Muscle layer of colon (tissue), 2 donors: ENCODE data around the gene ITK.
"Not testable (repeated sequence)": the region's sequence is repeated elsewhere in the genome, so short reads cannot be mapped to it uniquely, and the experiment has no call there.

Experiments used
- H3K27ac ChIP-seq: one replicate; pipeline ENCODE4 v1.7.0; 2013; ENCODE audit warnings: low read depth, mild to moderate bottlenecking, low read length, moderate library complexity
- H3K27me3 ChIP-seq, 2 donors: one replicate each; pipeline ENCODE4 v1.7.0; 2013; ENCODE audit warnings: low read length in 2 of 2, mild to moderate bottlenecking in 2 of 2; ENCODE audit not compliant: insufficient read depth in 2 of 2, control insufficient read depth in 1 of 2
- H3K36me3 ChIP-seq: one replicate; pipeline ENCODE4 v1.7.0; 2013; ENCODE audit warnings: mild to moderate bottlenecking, low read length; ENCODE audit not compliant: insufficient read depth
- H3K4me1 ChIP-seq: one replicate; pipeline ENCODE4 v1.7.0; 2013; ENCODE audit warnings: mild to moderate bottlenecking, low read length; ENCODE audit not compliant: insufficient read depth
- H3K4me3 ChIP-seq, 2 donors: one replicate each; pipeline ENCODE4 v1.7.0; 2013; ENCODE audit warnings: low read length in 2 of 2, low read depth in 1 of 2, mild to moderate bottlenecking in 1 of 2, moderate library complexity in 1 of 2
- H3K9ac ChIP-seq: one replicate; pipeline ENCODE4 v1.7.0; 2013; ENCODE audit warnings: low read length
- H3K9me3 ChIP-seq: one replicate; pipeline ENCODE4 v1.7.0; 2013; ENCODE audit warnings: mild to moderate bottlenecking, low read length
- donor health status: abdominal sarcoma.
- donor health status: Adenocarcinoma of cecum.

Gene ITK

DNA sequence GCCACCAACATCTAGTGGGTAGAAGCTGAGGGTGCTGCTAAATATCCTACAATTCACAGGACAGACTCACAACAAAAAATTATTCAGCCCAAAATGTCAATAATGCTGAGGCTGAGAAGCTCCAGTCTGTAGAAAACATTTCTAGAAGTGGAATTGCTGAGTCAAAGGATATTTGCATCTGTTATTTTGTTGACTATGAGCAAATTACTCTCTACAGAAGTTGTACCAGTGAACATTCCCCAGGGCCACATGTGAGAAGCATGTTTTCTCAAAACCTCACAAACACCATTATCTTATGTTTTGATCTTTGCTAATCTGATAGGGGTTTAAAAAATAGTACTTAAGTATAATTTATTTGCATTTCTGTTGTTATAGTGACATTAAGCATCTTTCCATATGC lies 15.4 kb downstream of the ITK start:
- Histone ChIP-seq H3K27ac (no peak overlapping the region), H3K27me3 (no peaks in the 10 kb centered on the region)

GRCh38 chr5:157197086-157197485 lies 16.4 kb downstream of the ITK start:
- no peak overlapping the region for H3K9ac ChIP-seq
- H3K36me3 ChIP-seq, result no peaks in the 10 kb centered on the region
- no peaks in the 10 kb centered on the region for H3K27me3 ChIP-seq
- no peaks in the 10 kb centered on the region for H3K9me3 ChIP-seq
- H3K27ac ChIP-seq, result no peak overlapping the region
- H3K4me3 ChIP-seq, result no peak overlapping the region
- H3K4me1 ChIP-seq, result no peaks in the 10 kb centered on the region

More for the DNA sequence above, 15.4 kb downstream of the ITK start:
- H3K9ac ChIP-seq, result no peak overlapping the region
- no peaks in the 10 kb centered on the region for H3K9me3 ChIP-seq
- H3K4me1 ChIP-seq, result no peaks in the 10 kb centered on the region
- no peak overlapping the region for H3K4me3 ChIP-seq
- no peaks in the 10 kb centered on the region for H3K36me3 ChIP-seq

- Histone ChIP-seq H3K4me1 (no peaks in the 10 kb centered on the region), H3K4me3 (no peak overlapping the region), H3K27ac (no peak overlapping the region), H3K27me3 (no peaks in the 10 kb centered on the region), H3K36me3 (no peaks in the 10 kb centered on the region), H3K9ac (no peak overlapping the region), H3K9me3 (no peaks in the 10 kb centered on the region)
Measured at GRCh38 chr5:157198277-157198986, 17.8 kb downstream of the ITK start.

- H3K36me3 ChIP-seq, result no peaks in the 10 kb centered on the region
- H3K27me3 ChIP-seq, result no peaks in the 10 kb centered on the region
- no peaks in the 10 kb centered on the region for H3K4me1 ChIP-seq
- no peak overlapping the region for H3K27ac ChIP-seq
- no peak overlapping the region for H3K4me3 ChIP-seq
- H3K9me3 ChIP-seq, result no peaks in the 10 kb centered on the region
- no peak overlapping the region for H3K9ac ChIP-seq
Measured at GRCh38 chr5:157201857-157202256, 21.2 kb downstream of the ITK start.

GRCh38 chr5:157203417-157203816 lies 22.8 kb downstream of the ITK start:
- no peaks in the 10 kb centered on the region for H3K27me3 ChIP-seq
- no peak overlapping the region for H3K4me3 ChIP-seq
- no peaks in the 10 kb centered on the region for H3K4me1 ChIP-seq
- H3K9me3 ChIP-seq, result no peaks in the 10 kb centered on the region
- H3K27ac ChIP-seq, result no peak overlapping the region
- no peak overlapping the region for H3K9ac ChIP-seq
- no peaks in the 10 kb centered on the region for H3K36me3 ChIP-seq

GRCh38 chr5:157204765-157205164 lies 24.1 kb downstream of the ITK start:
- H3K27ac ChIP-seq, result no peak overlapping the region
- no peaks in the 10 kb centered on the region for H3K36me3 ChIP-seq
- H3K9ac ChIP-seq, result no peak overlapping the region
- H3K4me1 ChIP-seq, result no peaks in the 10 kb centered on the region
- H3K27me3 ChIP-seq, result no peaks in the 10 kb centered on the region
- H3K4me3 ChIP-seq, result no peak overlapping the region
- no peaks in the 10 kb centered on the region for H3K9me3 ChIP-seq

- Histone ChIP-seq H3K9me3 (no peaks in the 10 kb centered on the region), H3K4me3 (no peak overlapping the region), H3K4me1 (no peaks in the 10 kb centered on the region), H3K36me3 (no peaks in the 10 kb centered on the region), H3K9ac (no peak overlapping the region), H3K27me3 (no peaks in the 10 kb centered on the region), H3K27ac (no peak overlapping the region)
Measured at GRCh38 chr5:157205708-157206107, 25.1 kb downstream of the ITK start.

DNA sequence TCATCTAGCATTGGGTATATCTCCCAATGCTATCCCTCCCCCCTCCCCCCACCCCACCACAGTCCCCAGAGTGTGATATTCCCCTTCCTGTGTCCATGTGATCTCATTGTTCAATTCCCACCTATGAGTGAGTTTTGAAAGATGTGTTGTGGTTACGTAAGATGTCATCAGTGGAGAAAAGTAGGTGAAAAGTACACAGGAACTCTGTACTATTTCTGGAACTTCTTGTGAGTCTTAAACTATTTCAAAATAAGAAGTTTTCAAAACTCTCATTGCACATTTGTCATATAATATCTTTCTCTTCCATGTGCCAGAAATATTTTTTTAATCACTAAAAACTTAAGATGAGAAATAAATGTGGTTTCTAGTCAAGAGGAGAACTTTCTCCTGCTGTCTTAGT lies 30.0 kb downstream of the ITK start:
- not testable (repeated sequence) for H3K27me3 ChIP-seq, H3K36me3 ChIP-seq, H3K9me3 ChIP-seq, H3K9ac ChIP-seq, H3K4me1 ChIP-seq, H3K27ac ChIP-seq, H3K4me3 ChIP-seq

- Histone ChIP-seq H3K27ac (no peak overlapping the region), H3K27me3 (no peaks in the 10 kb centered on the region), H3K4me3 (no peak overlapping the region), H3K4me1 (no peaks in the 10 kb centered on the region), H3K9ac (no peak overlapping the region), H3K9me3 (no peaks in the 10 kb centered on the region), H3K36me3 (no peaks in the 10 kb centered on the region)
Measured at GRCh38 chr5:157212307-157212706, 31.7 kb downstream of the ITK start.

DNA sequence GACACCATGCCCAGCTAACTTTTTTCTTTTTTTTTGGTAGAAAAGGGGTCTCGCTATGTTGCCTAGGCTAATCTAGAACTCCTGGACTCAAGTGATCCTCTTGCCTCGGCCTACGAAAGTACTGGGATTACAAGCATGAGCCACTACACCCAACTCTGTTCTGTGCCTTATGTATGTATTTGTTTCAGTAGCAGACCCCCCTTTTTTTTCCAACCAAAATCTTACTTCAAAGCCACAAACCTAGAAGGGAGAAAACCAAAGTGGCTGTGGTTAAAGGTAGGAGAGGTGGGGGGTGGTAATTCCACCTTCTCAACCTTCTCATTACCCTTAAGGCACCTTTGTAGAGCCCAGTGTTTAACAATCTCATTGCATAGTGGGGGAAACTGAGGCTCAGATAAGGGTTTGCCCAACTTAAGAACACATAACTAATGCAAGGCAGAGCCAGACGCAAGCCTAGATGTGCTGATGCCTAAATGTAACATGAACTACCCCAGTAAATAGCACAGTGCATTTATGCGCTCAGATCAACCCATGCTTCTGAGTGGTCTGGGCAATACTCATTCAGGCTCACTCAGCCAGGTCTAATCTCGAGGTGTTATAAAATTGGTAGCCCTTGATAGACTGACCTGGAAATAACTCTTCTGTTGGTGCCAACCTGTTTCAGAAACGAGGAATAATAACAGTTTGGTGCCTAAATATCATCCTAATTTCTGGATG lies 33.0 kb downstream of the ITK start:
- Histone ChIP-seq H3K27me3 (no peaks in the 10 kb centered on the region), H3K27ac (no peak overlapping the region), H3K4me1 (no peaks in the 10 kb centered on the region), H3K36me3 (no peaks in the 10 kb centered on the region), H3K9ac (no peak overlapping the region), H3K9me3 (no peaks in the 10 kb centered on the region), H3K4me3 (no peak overlapping the region)

DNA sequence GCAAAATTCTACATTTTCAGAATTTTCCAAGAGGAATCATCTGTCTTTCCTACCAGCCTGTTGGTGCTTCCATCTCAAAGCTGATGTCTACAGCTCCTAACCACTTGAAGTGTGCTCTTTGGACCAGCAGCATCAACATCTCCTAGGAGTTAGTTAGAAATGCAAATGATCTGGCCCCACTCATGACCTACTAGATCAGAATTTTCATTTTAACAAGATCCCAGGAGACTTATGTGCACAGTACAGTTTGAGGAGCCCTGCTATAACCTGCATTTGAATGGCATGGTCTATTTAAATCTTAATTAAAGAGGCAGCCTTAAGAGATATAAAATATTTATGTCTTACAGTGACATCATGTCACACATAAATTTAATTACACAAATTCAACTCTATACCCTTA lies 33.8 kb downstream of the ITK start:
- no peaks in the 10 kb centered on the region for H3K27me3 ChIP-seq
- H3K9ac ChIP-seq, result no peak overlapping the region
- H3K27ac ChIP-seq, result no peak overlapping the region
- no peaks in the 10 kb centered on the region for H3K9me3 ChIP-seq
- no peak overlapping the region for H3K4me3 ChIP-seq
- no peaks in the 10 kb centered on the region for H3K36me3 ChIP-seq
- no peaks in the 10 kb centered on the region for H3K4me1 ChIP-seq
